HUES48 (cell line): ENCODE measurements around the gene GDPD4.

Experiments
- H3K27ac ChIP-seq: one replicate; pipeline ENCODE4 v1.7.0; 2013; ENCODE audit warnings: low read depth, low read length, inconsistent platforms
- H3K27me3 ChIP-seq: 2 replicates; pipeline ENCODE4 v1.6.1; 2013; ENCODE audit warnings: mild to moderate bottlenecking, low read length; ENCODE audit not compliant: control insufficient read depth, insufficient read depth
- H3K36me3 ChIP-seq: 2 replicates; pipeline ENCODE4 v1.6.1; 2013; ENCODE audit warnings: low read length; ENCODE audit not compliant: control insufficient read depth, insufficient read depth
- H3K4me1 ChIP-seq: 2 replicates; pipeline ENCODE4 v1.6.1; 2013; ENCODE audit warnings: mild to moderate bottlenecking, low read length; ENCODE audit not compliant: control insufficient read depth, insufficient read depth
- H3K4me3 ChIP-seq: 2 replicates; pipeline ENCODE4 v1.5.1; 2013; ENCODE audit warnings: mild to moderate bottlenecking, low read depth, low read length
- H3K9ac ChIP-seq: 2 replicates; pipeline ENCODE4 v1.6.1; 2013; ENCODE audit warnings: mild to moderate bottlenecking, low read depth, low read length, moderate library complexity
- H3K9me3 ChIP-seq: 2 replicates; pipeline ENCODE4 v1.6.1; 2013; ENCODE audit warnings: low read length; ENCODE audit not compliant: control insufficient read depth, insufficient read depth

The GDPD4 gene

DNA sequence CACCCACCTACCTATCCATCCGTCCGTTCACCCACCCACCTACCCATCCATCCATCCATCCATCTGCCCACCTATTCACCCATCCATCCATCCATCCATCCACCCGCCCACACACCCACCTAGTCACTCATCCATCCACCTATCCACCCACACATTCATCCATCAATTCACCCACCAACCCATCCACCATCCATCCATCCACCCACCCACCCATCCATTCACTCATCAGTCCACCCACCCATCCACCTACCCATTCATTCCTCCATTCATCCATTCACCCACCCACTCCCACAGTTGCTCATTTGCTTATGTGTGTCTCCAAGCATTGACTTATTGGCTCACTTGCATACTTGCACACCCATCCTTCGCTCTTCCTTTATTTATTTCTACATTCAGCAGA, 123.3 kb downstream of the GDPD4 start:
- H3K27me3 ChIP-seq = no peaks in the 10 kb centered on the region
- H3K9ac ChIP-seq = no peak overlapping the region
- H3K9me3 ChIP-seq = no peaks in the 10 kb centered on the region
- H3K4me3 ChIP-seq = no peak overlapping the region
- H3K27ac ChIP-seq = no peak overlapping the region
- peaks cover 19% of the 10 kb centered on the region for H3K4me1 ChIP-seq
- H3K36me3 ChIP-seq = no peaks in the 10 kb centered on the region

DNA sequence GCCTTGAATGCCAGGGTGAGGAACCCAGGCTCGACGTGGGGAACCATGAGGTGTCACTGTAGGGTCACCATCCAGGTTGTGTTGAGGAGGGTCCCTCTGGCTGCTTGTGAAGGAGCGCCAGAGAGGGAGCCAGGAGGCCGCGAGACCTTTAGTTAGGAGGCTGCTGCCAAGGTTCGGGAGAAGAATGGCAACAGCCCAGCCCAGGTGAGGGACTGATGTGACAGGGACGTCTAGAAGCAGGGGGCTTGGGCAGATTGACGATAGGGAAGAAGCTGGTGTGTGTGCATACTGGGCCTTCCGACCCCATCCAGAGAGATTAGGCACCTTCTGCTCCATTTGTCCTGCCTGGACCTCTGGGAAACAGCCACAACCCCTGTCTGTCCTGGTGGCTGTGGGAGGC, 124.5 kb downstream of the GDPD4 start:
- no peaks in the 10 kb centered on the region for H3K27me3 ChIP-seq
- no peaks in the 10 kb centered on the region for H3K36me3 ChIP-seq
- no peaks in the 10 kb centered on the region for H3K9me3 ChIP-seq
- H3K27ac ChIP-seq = no peak overlapping the region
- no peak overlapping the region for H3K4me3 ChIP-seq
- peaks cover 23% of the 10 kb centered on the region for H3K4me1 ChIP-seq
- no peak overlapping the region for H3K9ac ChIP-seq

DNA sequence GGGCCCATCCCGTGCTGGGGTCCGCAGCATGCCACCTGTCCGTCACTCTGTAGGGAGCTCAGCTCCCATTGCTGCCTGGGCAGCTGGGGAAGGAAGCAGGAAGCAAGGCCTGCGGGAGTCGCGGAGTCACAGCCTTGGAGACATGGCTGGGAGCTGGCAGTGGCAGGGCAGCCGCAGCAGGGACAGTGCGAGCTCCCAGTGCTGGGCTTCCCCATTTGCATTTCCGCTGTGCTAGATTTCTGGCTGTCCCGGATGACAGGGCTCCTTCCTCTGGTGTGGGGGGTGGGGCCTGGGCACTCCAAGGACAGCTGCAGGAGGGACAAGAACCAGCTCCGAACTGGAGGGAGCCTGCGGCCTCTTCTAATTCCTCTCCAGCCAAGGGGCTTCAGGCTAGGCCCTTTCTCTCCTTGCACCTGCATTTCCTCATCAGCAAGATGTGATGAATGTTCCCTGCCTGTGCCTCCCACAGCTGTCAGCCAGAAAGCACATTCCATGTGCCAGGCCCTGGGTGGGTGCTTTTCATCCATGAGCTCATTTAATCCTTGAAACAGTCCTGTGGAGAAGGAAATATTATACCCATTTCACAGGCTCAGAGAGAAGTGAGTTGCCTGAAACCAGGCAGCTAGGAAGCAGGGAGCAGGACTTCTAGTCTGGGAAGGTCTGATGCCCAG, 125.5 kb downstream of the GDPD4 start:
- H3K27me3 ChIP-seq = no peaks in the 10 kb centered on the region
- H3K9ac ChIP-seq = no peak overlapping the region
- no peaks in the 10 kb centered on the region for H3K36me3 ChIP-seq
- no peaks in the 10 kb centered on the region for H3K9me3 ChIP-seq
- peak overlapping the region; percentile 53 for H3K27ac ChIP-seq
- H3K4me3 ChIP-seq = no peak overlapping the region
- peaks cover 32% of the 10 kb centered on the region for H3K4me1 ChIP-seq

DNA sequence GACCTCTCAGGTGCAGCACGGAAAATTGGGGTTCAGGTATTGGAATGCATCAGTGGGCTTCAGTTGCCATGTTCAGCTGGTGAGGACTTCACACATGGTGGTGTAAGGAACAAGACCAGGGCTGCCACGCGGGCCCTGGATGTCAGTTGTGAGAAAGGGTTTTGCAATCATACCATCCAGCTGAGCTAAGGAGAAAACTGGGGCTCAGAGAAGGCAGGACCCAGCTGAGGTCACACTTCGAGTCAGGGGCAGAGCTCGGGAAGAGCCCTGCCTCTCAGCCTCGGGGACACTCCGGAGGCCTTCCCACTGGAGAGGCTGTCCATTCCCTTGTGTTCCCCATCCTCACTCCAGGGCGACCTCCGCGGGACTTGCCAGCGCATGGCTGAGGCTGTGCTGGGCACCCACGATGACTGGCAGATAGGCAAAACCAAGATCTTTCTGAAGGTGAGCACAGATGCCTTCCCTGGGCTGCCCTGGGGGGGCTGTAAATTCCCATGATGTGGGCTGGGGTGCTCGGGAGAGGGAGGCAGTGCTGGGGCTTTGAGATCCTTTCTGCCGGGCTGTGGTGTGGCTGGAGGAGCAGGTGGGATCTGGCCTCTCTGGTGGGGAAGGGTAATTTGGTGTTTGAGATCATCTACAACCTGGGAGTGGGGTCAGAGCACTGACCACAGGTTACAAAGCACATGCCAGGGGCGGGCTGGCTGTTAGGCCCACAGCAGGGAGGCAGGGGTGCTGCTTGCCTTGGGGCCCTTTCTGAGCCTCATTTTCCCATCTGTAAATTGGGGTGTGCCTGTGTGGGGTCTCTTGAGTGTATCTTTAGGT, 126.3 kb downstream of the GDPD4 start:
- no peaks in the 10 kb centered on the region for H3K27me3 ChIP-seq
- no peaks in the 10 kb centered on the region for H3K9me3 ChIP-seq
- H3K36me3 ChIP-seq = no peaks in the 10 kb centered on the region
- peaks cover 40% of the 10 kb centered on the region for H3K4me1 ChIP-seq
- H3K27ac ChIP-seq = peak overlapping the region; percentile 53
- H3K4me3 ChIP-seq = no peak overlapping the region
- no peak overlapping the region for H3K9ac ChIP-seq

DNA sequence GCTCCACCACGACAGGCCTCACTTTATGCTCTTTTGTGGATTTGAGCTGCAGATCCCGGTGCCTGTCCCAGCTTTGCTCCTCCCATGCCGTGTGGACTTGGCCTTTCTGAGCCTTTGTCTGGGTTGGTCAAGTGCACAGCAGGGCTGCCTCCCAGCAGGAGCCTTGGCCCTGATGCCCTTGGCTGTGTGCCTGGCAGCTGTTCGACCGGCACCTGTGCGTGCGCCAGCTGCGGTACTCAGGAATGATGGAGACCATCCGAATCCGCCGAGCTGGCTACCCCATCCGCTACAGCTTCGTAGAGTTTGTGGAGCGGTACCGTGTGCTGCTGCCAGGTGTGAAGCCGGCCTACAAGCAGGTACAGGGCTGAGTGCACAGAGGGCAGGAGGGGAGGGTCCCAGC, 126.9 kb downstream of the GDPD4 start:
- H3K9me3 ChIP-seq = no peaks in the 10 kb centered on the region
- H3K4me1 ChIP-seq = peaks cover 41% of the 10 kb centered on the region
- no peaks in the 10 kb centered on the region for H3K36me3 ChIP-seq
- no peaks in the 10 kb centered on the region for H3K27me3 ChIP-seq
- H3K27ac ChIP-seq = no peak overlapping the region
- no peak overlapping the region for H3K9ac ChIP-seq
- no peak overlapping the region for H3K4me3 ChIP-seq

DNA sequence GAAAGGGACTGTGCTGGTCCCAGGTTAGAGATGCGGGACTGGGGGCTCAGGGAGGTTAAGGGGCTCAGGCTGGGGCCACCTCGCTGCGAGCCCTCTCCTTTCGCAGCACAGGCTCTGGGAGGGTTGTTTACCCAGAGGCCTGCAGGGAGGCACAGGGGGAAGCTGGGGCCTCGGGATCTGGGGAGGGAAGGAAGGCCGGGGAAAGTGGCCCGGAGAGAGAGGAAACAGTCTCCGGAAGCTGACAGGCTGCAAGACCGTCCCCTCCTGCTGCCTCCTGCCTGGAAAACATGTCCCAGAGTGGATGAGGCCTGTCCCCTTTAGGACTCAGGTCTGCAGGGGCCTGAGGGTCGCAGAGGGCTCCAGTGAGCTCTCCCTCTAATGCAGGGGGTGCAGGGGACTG, 128.0 kb downstream of the GDPD4 start:
- H3K4me1 ChIP-seq = peaks cover 41% of the 10 kb centered on the region
- H3K9me3 ChIP-seq = no peaks in the 10 kb centered on the region
- H3K27me3 ChIP-seq = no peaks in the 10 kb centered on the region
- H3K9ac ChIP-seq = no peak overlapping the region
- no peak overlapping the region for H3K4me3 ChIP-seq
- H3K27ac ChIP-seq = no peak overlapping the region
- no peaks in the 10 kb centered on the region for H3K36me3 ChIP-seq

DNA sequence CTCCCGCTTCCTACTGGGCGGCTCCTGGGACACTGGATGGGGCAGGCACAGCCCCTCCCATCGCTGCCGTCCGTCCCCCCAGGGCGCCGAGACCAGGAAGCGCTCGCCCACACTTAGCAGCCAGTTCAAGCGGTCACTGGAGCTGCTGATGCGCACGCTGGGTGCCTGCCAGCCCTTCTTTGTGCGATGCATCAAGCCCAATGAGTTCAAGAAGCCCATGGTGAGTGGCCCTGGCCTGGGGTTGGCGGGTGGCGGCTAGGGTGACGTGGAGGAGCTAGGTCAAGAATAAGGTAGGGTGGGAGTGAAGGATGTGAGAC, 128.9 kb downstream of the GDPD4 start:
- Histone ChIP-seq H3K4me3 (no peak overlapping the region), H3K36me3 (no peaks in the 10 kb centered on the region), H3K27ac (no peak overlapping the region), H3K4me1 (peaks cover 41% of the 10 kb centered on the region), H3K9ac (no peak overlapping the region), H3K9me3 (no peaks in the 10 kb centered on the region), H3K27me3 (no peaks in the 10 kb centered on the region)

DNA sequence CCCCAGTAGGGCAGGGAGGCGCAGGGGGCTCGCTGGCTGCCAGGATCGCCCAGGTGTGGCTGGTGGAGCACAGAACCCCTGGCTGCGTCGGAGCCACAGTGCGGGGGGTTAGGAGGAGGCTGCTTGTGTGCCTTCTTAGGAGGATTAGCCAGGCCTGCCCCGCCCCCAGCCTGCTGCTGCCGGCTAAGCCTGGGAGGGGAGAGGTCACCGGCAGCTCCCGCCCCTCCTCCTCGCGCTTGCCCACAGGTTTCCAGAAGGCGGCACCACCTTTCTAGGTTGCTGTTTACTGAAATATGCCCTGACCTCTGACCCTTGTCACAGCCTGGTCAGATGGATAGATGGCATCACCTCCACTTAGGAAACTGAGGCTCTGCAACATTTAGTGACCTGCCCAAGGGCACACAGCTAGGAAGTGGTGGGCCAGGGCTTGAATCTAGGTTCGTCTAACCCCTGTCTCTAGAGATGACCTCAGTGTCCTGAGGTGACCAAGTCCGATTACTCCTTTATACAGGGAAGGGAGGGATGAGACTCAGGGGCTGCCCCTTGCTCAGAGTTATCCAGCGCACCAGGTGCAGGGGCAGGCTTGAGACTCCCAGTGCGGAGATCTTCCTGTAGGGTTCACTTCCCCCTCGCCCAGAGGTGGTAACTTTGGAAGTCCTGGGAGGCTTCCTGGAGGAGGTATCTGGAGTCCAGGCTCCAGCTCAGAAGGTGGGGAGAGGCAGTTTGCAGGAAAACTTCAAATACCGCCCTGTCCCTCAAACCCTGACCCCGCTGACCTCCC, 129.4 kb downstream of the GDPD4 start:
- H3K27me3 ChIP-seq = no peaks in the 10 kb centered on the region
- no peak overlapping the region for H3K4me3 ChIP-seq
- H3K36me3 ChIP-seq = no peaks in the 10 kb centered on the region
- H3K4me1 ChIP-seq = peaks cover 41% of the 10 kb centered on the region
- no peak overlapping the region for H3K9ac ChIP-seq
- peak overlapping the region; percentile 57 for H3K27ac ChIP-seq
- no peaks in the 10 kb centered on the region for H3K9me3 ChIP-seq

DNA sequence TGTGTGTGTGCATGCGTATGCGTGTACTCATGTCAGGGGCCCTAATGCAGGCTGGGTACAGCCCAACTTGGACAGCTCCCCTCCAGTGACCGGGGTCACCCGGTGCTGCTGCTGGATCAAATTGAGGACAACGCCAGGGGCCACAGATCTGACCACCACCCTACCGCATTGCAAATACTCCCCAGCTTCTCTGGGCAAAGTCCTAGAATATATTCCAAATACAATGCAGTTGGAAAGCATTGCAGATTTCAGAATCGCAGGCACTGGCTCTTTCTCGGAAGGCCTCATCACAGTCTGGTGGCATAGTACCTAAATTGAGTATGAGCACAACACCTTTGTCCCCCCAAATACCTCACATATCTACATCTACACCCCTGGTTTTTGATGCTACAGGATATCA, 130.2 kb downstream of the GDPD4 start:
- no peaks in the 10 kb centered on the region for H3K9me3 ChIP-seq
- H3K27ac ChIP-seq = no peak overlapping the region
- H3K27me3 ChIP-seq = no peaks in the 10 kb centered on the region
- H3K4me3 ChIP-seq = no peak overlapping the region
- H3K9ac ChIP-seq = no peak overlapping the region
- peaks cover 38% of the 10 kb centered on the region for H3K4me1 ChIP-seq
- no peaks in the 10 kb centered on the region for H3K36me3 ChIP-seq

DNA sequence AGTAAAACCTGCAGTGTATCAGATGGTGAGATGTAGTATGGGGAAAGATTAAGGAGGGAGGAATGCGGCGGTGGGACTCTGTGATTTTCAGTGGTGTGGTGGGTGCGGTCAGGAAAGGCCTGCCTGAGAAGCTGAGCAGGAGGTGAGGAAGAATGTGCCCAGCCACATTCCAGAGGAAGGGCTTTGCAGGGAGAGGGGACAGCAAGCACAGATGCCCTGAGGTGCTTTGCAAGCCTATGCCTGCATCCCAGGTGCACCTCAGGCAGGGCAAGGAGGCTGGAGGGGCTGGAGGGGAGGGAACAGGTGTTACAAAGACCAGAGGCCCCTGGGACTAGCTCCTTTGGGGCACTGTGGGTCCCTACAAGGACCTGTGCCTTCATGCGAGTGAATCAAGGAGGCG, 131.4 kb downstream of the GDPD4 start:
- H3K36me3 ChIP-seq = no peaks in the 10 kb centered on the region
- no peaks in the 10 kb centered on the region for H3K27me3 ChIP-seq
- H3K9ac ChIP-seq = no peak overlapping the region
- H3K4me3 ChIP-seq = no peak overlapping the region
- H3K27ac ChIP-seq = no peak overlapping the region
- H3K4me1 ChIP-seq = peaks cover 27% of the 10 kb centered on the region
- no peaks in the 10 kb centered on the region for H3K9me3 ChIP-seq

DNA sequence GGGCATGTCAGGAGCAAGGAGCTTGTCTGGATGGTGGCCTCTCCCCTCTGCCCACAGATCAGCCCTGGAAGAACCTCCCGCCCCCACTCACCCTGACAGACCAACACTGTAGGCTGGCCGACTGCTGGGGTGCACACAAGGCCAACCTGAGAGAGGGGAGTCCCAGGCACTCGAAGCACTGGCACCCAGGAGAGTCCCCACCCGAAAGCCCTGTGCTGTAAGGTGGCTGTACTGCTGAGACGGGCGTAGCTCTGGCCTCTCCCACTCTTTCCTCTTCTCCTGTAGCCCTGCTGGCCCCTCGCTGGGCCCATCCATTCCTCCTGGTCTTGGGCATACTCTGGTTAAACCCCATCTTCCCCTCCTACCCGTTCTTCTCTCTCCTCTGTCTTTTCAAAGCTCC, 133.7 kb downstream of the GDPD4 start:
- Histone ChIP-seq H3K9ac (no peak overlapping the region), H3K4me3 (no peak overlapping the region), H3K4me1 (peaks cover 22% of the 10 kb centered on the region), H3K9me3 (no peaks in the 10 kb centered on the region), H3K36me3 (no peaks in the 10 kb centered on the region), H3K27ac (no peak overlapping the region), H3K27me3 (no peaks in the 10 kb centered on the region)
